Mucosa of rectum (tissue), 2 donors: ENCODE data around the gene AFG1L.

ENCODE experiments used
- H3K27ac ChIP-seq, 2 donors: one replicate each; pipeline ENCODE4 v1.7.0; 2013; ENCODE audit warnings: inconsistent platforms in 2 of 2, low read depth in 2 of 2, low read length in 2 of 2
- H3K27me3 ChIP-seq, 2 donors: one replicate each; pipeline ENCODE4 v1.7.0; 2013; ENCODE audit warnings: low read length in 2 of 2; ENCODE audit not compliant: control insufficient read depth in 2 of 2, insufficient read depth in 2 of 2
- H3K36me3 ChIP-seq, 2 donors: one replicate each; pipeline ENCODE4 v1.7.0; 2013; ENCODE audit warnings: low read length in 2 of 2; ENCODE audit not compliant: control insufficient read depth in 2 of 2, insufficient read depth in 2 of 2
- H3K4me1 ChIP-seq, 2 donors: one replicate each; pipeline ENCODE4 v1.7.0; 2013; ENCODE audit warnings: low read length in 2 of 2, mild to moderate bottlenecking in 1 of 2; ENCODE audit not compliant: control insufficient read depth in 2 of 2, insufficient read depth in 2 of 2
- H3K4me3 ChIP-seq, 2 donors: one replicate each; pipeline ENCODE4 v1.7.0; 2013; ENCODE audit warnings: low read length in 2 of 2
- H3K9ac ChIP-seq, 2 donors: one replicate each; pipeline ENCODE4 v1.7.0; 2013; ENCODE audit warnings: low read length in 2 of 2, low read depth in 1 of 2, mild to moderate bottlenecking in 1 of 2
- H3K9me3 ChIP-seq, 2 donors: one replicate each; pipeline ENCODE4 v1.7.0; 2013; ENCODE audit warnings: low read length in 2 of 2; ENCODE audit not compliant: control insufficient read depth in 2 of 2
- donor health status: healthy.
- donor health status: Normal muscosa, but diverticular disease.

AFG1L gene

GRCh38 chr6:108423982-108424705, 129.3 kb downstream of the AFG1L start:
- H3K4me1 ChIP-seq, result no peaks in the 10 kb centered on the region
- H3K27ac ChIP-seq, result no peak overlapping the region
- no peak overlapping the region for H3K4me3 ChIP-seq
- H3K36me3 ChIP-seq, result no peaks in the 10 kb centered on the region
- H3K9me3 ChIP-seq, result no peaks in the 10 kb centered on the region
- H3K27me3 ChIP-seq, result no peaks in the 10 kb centered on the region
- no peak overlapping the region for H3K9ac ChIP-seq

- H3K9me3 ChIP-seq, result no peaks in the 10 kb centered on the region
- no peak overlapping the region for H3K9ac ChIP-seq
- no peak overlapping the region for H3K27ac ChIP-seq
- H3K4me3 ChIP-seq, result no peak overlapping the region
- H3K36me3 ChIP-seq, result no peaks in the 10 kb centered on the region
- no peaks in the 10 kb centered on the region for H3K27me3 ChIP-seq
- H3K4me1 ChIP-seq, result no peaks in the 10 kb centered on the region
Measured at GRCh38 chr6:108425428-108425827, 130.6 kb downstream of the AFG1L start.

- Histone ChIP-seq H3K4me3 (no peak overlapping the region), H3K27ac (no peak overlapping the region), H3K27me3 (no peaks in the 10 kb centered on the region), H3K36me3 (no peaks in the 10 kb centered on the region), H3K9me3 (no peaks in the 10 kb centered on the region), H3K4me1 (no peaks in the 10 kb centered on the region), H3K9ac (no peak overlapping the region)
Measured at GRCh38 chr6:108432143-108432542, 137.3 kb downstream of the AFG1L start.

- Histone ChIP-seq H3K9me3 (no peaks in the 10 kb centered on the region), H3K9ac (no peak overlapping the region)
Measured at GRCh38 chr6:108432792-108433191, 137.9 kb downstream of the AFG1L start.

GRCh38 chr6:108434222-108434621, 139.4 kb downstream of the AFG1L start:
- Histone ChIP-seq H3K27me3 (no peaks in the 10 kb centered on the region), H3K9ac (no peak overlapping the region), H3K4me1 (no peaks in the 10 kb centered on the region)

More at GRCh38 chr6:108432792-108433191, 137.9 kb downstream of the AFG1L start:
- Histone ChIP-seq H3K36me3 (no peaks in the 10 kb centered on the region), H3K27ac (no peak overlapping the region), H3K4me3 (no peak overlapping the region), H3K27me3 (no peaks in the 10 kb centered on the region), H3K4me1 (no peaks in the 10 kb centered on the region)

GRCh38 chr6:108435391-108435790, 140.5 kb downstream of the AFG1L start:
- Histone ChIP-seq H3K4me1 (no peaks in the 10 kb centered on the region), H3K27me3 (no peaks in the 10 kb centered on the region), H3K27ac (no peak overlapping the region), H3K9me3 (no peaks in the 10 kb centered on the region), H3K9ac (no peak overlapping the region), H3K36me3 (no peaks in the 10 kb centered on the region), H3K4me3 (no peak overlapping the region)

More at GRCh38 chr6:108434222-108434621, 139.4 kb downstream of the AFG1L start:
- Histone ChIP-seq H3K9me3 (no peaks in the 10 kb centered on the region), H3K36me3 (no peaks in the 10 kb centered on the region), H3K27ac (no peak overlapping the region), H3K4me3 (no peak overlapping the region)

- H3K27ac ChIP-seq, result no peak overlapping the region
Measured at GRCh38 chr6:108436771-108437170, 141.9 kb downstream of the AFG1L start.

GRCh38 chr6:108437821-108438220, 143.0 kb downstream of the AFG1L start:
- H3K27me3 ChIP-seq, result no peaks in the 10 kb centered on the region
- H3K9me3 ChIP-seq, result no peaks in the 10 kb centered on the region
- no peak overlapping the region for H3K27ac ChIP-seq
- no peaks in the 10 kb centered on the region for H3K4me1 ChIP-seq
- H3K9ac ChIP-seq, result no peak overlapping the region
- no peaks in the 10 kb centered on the region for H3K36me3 ChIP-seq
- H3K4me3 ChIP-seq, result no peak overlapping the region

More at GRCh38 chr6:108436771-108437170, 141.9 kb downstream of the AFG1L start:
- no peaks in the 10 kb centered on the region for H3K9me3 ChIP-seq
- H3K4me3 ChIP-seq, result no peak overlapping the region
- no peaks in the 10 kb centered on the region for H3K36me3 ChIP-seq
- H3K27me3 ChIP-seq, result no peaks in the 10 kb centered on the region
- no peak overlapping the region for H3K9ac ChIP-seq
- no peaks in the 10 kb centered on the region for H3K4me1 ChIP-seq

- Histone ChIP-seq H3K27me3 (no peaks in the 10 kb centered on the region), H3K4me1 (no peaks in the 10 kb centered on the region), H3K9ac (no peak overlapping the region), H3K9me3 (no peaks in the 10 kb centered on the region), H3K27ac (no peak overlapping the region), H3K4me3 (no peak overlapping the region), H3K36me3 (no peaks in the 10 kb centered on the region)
Measured at GRCh38 chr6:108438918-108439317, 144.1 kb downstream of the AFG1L start.

GRCh38 chr6:108441141-108441540, 146.3 kb downstream of the AFG1L start:
- H3K4me3 ChIP-seq, result no peak overlapping the region
- no peak overlapping the region for H3K9ac ChIP-seq
- H3K36me3 ChIP-seq, result no peaks in the 10 kb centered on the region
- no peak overlapping the region for H3K27ac ChIP-seq
- H3K9me3 ChIP-seq, result no peaks in the 10 kb centered on the region
- no peaks in the 10 kb centered on the region for H3K27me3 ChIP-seq
- H3K4me1 ChIP-seq, result no peaks in the 10 kb centered on the region
